KG1 (cell line): ENCODE results near the gene BANK1.

Experiments used
- DNase-seq: peaks from one replicate; lab custom pipeline; 2025; lab: John Stamatoyannopoulos, UW

Gene BANK1

DNA sequence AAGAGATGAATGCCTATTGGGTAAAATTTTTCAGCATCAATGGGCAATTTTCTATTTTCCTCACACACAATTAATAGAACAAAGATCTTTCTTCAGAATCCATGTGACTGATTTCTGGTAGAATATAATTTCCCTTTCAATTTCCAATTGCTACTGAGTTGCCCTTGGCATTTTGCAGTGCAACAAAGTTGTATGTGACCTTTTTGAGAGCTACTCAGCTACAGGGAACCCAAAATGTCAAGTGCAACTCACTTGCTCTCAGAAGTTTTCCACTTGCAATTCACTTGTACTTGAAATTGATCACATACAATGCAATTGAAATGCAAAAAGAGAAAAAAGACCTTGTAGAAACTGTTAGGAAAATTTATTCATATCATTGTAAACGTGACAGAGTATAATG lies 245.5 kb downstream of the BANK1 start:
- no peak for DNase-seq

- DNase-seq, result no peak
Measured at GRCh38 chr4:102036619-102037376, 246.3 kb downstream of the BANK1 start.

GRCh38 chr4:102037566-102037965 lies 247.0 kb downstream of the BANK1 start:
- DNase-seq, result no peak

DNA sequence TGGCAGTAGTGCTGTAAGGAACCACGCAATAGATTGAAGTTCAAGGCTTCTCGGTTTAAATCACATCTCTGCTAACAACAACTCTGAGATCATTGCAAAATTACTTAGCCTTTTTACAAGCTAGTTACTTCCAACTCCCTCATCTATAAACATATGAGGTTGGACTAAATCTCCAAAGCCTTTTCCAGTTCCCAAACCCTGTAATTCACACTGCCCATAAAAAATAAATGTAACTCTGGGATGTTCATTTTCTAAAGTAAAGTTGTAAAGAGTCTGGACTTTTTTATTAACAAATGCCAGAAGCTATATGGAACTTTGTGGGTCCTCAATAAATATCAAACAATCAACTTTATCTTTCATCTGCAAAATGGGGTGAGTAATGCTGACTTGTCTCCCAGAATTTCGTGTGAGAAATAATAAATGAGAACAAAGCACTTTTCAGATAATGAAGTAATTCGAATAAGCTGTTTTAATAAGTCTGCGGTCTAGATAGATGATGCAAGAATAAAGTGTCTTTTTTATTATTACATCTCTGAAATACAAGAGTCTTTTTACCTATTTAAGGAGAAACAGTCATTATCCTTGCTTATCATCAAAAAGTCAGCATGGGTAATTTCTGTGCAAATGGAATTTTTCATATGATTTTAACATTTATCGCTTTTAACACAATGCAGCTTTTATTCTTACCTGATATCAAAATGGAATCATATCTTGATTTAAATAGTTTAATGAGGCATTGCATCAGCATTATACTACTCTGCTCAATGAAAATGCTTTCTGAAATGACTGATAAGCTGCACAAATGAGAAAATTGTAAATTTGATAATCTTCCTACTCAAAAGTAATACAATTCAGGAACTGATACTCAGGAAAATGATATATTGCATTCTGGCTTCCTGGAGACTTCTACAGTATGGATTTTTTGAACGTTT lies 252.6 kb downstream of the BANK1 start:
- DNase-seq, result no peak

GRCh38 chr4:102047616-102048015 lies 257.1 kb downstream of the BANK1 start:
- DNase-seq, result no peak

GRCh38 chr4:102055805-102056204 lies 265.3 kb downstream of the BANK1 start:
- no peak for DNase-seq

DNA sequence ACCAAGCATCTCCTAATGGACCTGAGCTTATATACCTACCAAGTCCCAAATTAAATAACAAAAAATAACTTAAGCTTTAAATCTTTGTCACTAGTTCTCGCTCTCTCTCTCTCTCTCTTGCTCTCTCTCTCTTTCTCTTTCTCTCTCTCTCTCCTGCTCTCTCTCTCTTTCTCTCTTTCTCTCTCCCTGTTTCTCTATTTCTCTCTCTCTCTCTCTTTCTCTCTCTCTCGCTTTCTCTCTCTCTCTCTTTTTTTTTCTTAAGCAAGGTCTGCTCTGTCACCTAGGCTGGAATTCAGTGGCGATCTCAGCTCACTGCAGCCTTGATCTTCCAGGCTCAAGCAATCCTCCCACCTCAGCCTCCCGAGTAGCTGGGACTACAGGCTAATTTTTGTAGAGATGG lies 266.6 kb downstream of the BANK1 start:
- no peak for DNase-seq

- DNase-seq, result no peak
Measured at GRCh38 chr4:102061133-102061532, 270.6 kb downstream of the BANK1 start.

DNA sequence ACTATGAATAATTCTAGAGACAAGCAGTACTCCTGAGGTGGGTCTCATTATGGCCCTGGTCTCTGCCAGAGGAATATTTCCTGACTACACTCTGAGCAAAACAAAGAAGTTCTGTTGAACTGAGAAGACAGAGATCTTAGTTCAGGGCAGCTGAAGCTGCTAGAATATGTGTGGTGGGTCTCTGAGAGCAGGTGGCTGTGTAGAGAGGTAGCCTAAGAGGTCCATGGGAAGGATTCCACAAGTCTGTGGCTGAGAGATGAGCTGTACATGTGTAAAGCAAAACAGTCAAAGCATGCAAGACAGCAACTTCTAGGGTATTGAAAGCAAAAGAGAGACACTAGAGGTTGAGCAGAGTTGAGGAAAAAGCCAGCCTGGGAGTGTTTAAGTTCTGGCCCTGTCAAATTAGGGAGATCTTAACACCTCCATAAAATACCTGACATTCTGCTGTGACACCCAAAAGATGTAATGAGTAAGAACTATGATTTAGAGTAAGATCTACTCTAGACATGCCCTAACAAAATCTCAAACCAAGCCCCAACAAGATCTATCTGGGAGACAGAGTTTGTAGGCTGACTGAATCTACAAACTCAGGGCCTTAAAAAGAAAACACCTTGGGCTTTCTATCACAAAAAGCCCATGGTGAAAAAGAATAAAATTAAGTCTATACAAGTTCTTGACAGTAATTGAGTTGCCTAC lies 274.4 kb downstream of the BANK1 start:
- DNase-seq, result no peak

DNA sequence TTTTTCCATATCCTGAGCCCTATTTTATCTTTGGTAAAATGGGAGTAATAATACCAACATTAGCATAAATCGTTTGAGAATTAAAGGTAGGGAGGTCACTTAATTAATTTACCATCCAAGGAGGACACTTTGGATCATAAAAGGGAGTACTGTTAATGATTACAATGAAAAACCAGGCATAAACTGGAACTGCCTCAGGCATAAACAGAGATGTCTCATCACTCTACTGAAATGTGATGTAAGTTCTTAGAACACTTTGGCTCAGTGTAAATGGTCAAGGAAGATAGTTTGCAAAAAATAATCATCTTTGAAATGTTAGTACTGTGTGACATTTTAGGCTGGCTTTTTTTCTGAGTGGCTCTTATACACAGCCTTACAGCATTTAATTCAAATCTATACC lies 286.1 kb downstream of the BANK1 start:
- no peak for DNase-seq

GRCh38 chr4:102080184-102080583 lies 289.7 kb downstream of the BANK1 start:
- DNase-seq, result no peak

- no peak for DNase-seq
Measured at GRCh38 chr4:102089850-102090621, 299.5 kb downstream of the BANK1 start.

GRCh38 chr4:102091656-102092055 lies 301.1 kb downstream of the BANK1 start:
- no peak for DNase-seq

- no peak for DNase-seq
Measured at GRCh38 chr4:102094481-102094880, 304.0 kb downstream of the BANK1 start.

DNA sequence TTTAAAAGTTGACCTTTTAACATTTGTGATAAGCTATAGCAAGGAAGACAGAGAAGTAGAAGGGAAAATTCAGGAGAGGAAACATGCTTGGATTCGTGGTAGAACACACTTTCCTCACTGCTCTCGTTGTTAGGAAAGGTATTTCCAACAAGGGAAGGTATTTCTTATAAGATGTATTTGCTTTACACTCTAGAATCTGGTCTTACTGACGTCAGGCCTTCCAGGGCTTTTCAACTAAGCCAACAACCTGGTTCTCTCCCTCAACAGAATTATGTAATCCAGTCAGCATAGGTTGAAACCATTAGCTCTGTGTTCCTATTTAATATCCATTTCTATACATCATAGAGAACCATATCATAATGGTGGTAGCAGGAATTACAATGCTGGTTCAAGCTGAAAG lies 312.8 kb downstream of the BANK1 start:
- no peak for DNase-seq

- no peak for DNase-seq
Measured at GRCh38 chr4:102104278-102104677, 313.7 kb downstream of the BANK1 start.

DNA sequence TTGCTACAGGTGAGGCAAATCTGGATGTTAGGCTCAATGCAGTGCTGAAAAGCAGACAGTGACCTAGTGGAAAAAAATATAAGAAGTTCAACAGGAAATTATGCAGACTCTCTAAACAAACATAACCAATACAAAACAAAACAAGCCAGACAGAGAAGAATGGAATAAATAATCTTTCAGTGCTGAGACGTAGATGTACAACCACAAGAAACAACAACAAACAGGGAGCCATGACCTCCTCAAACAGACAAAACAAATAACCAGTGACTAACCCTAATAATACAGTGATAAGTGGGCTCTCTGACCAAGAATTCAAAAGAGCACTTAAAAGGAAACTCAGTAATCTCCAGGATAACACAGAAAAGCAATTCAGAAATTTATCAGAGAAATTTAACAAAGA lies 315.5 kb downstream of the BANK1 start:
- DNase-seq, result no peak

DNA sequence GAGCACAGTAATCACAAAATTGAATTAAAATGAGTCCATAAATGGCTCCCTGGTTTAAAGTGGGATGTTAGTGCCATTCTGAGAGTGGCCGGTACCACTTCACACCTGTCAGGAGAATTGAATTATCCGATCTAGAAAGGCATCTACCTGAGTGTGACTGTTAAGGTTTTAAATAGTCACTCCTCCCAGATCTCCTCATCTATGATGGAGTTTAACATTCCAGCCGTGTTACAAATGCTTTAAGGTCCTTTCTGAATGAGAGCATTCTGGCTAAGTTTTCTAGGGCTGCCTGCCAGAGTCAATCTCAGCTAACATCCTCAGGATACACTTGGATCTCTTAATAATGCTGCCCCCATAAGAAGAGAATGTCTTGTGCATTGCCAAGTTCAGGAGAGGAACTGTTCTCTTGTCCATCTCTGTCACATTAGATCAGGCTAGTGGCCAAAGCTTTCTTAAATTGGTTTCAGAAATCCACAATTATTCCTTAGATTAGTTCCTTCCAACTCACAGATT lies 323.6 kb downstream of the BANK1 start:
- no peak for DNase-seq

GRCh38 chr4:102116121-102116520 lies 325.6 kb downstream of the BANK1 start:
- DNase-seq, result no peak

- DNase-seq, result no peak
Measured at GRCh38 chr4:102120846-102121245, 330.3 kb downstream of the BANK1 start.
